GM18873 (cell line): Measurements from ENCODE around the gene TUBD1.
"Not testable (repeated sequence)": the region's sequence is repeated elsewhere in the genome, so short reads cannot be mapped to it uniquely, and the experiment has no call there.

Source experiments
- ATAC-seq: cut with Tn5 transposase; IDR thresholded peaks from one replicate; pipeline ENCODE4 v1.9.1; 2021; ENCODE audit warnings: mild to moderate bottlenecking, moderate library complexity, moderate number of reproducible peaks; ENCODE audit not compliant: unreplicated experiment, low FRiP score

Gene TUBD1, protein sequence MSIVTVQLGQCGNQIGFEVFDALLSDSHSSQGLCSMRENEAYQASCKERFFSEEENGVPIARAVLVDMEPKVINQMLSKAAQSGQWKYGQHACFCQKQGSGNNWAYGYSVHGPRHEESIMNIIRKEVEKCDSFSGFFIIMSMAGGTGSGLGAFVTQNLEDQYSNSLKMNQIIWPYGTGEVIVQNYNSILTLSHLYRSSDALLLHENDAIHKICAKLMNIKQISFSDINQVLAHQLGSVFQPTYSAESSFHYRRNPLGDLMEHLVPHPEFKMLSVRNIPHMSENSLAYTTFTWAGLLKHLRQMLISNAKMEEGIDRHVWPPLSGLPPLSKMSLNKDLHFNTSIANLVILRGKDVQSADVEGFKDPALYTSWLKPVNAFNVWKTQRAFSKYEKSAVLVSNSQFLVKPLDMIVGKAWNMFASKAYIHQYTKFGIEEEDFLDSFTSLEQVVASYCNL

DNA sequence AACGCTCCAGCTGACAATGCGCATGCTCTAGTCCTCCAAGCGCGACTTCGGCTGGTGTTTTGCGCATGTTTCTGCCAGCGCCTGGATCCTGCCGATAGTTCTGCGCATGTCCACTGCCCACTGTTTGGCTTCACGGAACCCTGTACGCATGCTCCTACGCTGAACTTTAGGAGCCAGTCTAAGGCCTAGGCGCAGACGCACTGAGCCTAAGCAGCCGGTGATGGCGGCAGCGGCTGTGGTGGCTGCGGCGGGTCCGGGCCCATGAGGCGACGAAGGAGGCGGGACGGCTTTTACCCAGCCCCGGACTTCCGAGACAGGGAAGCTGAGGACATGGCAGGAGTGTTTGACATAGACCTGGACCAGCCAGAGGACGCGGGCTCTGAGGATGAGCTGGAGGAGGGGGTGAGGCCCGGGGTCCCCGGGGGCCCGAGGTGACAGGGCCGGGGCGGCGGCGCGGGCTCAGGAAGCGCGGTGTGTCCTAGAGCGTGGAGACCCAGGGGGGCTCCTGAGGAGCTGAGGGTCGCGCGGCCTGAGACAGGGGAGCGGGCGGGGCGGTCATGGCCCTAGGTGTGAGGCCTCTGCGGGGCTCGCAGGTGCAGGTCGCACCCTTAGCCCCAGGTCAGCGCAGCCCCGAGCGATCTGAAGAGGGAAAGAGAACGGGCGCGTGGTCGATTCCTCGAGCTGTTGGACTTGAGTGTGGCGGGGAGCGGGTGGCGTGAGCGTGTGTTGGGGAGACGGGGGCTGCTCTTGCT is at the start of gene TUBD1, which contains the start of gene RPS6KB1:
TSS of gene TUBD1 (minus strand) at position 20 of the 752 bp plus-strand sequence. CDS start 1,941 bp downstream, outside the sequence.
TSS of gene RPS6KB1 (plus strand) at position 198 of the 752 bp plus-strand sequence. CDS start at position 262, 64 bp downstream.
- peak; percentile 85 for ATAC-seq

DNA sequence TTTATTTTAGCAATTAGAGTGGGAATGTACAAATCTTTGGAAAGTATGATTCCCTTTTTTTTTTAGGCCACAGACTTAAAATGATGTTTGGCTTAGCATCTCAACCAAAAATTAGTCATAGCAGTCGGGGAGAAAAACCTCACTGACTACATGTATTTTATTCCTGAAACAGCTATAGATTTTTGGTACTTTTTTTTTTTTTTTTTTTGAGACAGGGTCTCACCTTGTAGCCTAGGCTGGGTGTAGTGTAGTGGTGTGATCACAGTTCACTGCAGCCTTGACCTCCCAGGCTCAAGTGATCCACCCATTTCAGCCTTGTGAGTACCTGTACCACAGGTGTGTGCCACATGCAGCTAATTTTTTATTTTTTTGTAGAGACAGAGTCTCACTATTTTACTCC is 48.4 kb upstream of the TUBD1 start:
- ATAC-seq = no peak

DNA sequence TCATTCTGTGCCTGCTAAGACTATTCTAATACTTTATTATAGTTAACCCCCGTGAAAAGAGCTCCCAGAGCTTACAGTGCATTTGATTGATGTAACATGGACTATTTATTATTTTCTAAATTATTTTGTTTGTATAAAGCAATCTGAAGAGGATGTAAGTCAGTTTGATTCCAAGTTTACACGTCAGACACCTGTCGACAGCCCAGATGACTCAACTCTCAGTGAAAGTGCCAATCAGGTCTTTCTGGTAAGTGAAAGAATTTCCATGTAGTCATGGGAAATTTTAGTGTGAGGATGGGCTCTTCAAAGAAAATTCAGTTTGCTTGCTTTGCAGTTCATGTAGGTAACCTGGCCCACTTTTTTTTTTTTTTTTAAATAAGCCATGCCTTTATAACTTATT is 48.0 kb upstream of the TUBD1 start:
- not testable (repeated sequence) for ATAC-seq

DNA sequence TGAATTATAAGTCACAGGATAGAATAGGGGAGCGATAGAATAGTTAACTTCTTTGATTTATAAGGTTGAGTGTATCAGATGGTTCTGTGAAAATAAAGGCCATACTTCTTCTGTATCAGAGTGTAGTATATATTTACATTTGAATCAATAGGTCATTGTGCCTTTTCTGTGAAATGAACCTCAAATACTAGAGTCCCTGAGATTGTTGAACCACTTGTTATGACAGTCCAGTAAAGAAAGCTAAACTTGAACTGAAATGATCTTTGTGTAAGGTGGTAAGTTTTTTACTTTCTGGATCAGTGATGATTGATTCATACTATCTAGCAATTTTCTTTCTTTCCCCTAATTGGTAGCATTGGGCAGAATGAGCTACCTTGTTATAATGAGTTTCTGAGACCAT is 40.6 kb upstream of the TUBD1 start:
- ATAC-seq = not testable (repeated sequence)

DNA sequence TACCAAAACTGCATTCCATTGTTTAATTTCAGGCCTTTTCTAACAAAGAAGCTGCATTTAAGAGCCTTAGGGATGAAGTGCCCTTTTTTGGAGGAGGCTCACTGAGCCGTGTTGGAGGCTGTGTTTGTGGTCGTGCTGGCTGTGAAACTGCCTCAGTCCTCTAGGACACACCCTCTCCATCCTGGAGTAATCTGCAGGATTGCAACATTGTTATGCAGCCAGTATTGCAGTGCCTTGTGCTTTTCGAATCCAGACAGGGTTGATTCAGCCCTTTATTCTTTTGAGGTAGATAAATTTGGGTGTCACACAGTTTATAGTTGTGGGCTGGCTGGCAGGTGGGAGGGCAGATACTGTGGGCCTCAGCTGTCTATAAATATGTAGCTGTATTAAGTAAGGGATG is 38.0 kb upstream of the TUBD1 start:
- not testable (repeated sequence) for ATAC-seq

DNA sequence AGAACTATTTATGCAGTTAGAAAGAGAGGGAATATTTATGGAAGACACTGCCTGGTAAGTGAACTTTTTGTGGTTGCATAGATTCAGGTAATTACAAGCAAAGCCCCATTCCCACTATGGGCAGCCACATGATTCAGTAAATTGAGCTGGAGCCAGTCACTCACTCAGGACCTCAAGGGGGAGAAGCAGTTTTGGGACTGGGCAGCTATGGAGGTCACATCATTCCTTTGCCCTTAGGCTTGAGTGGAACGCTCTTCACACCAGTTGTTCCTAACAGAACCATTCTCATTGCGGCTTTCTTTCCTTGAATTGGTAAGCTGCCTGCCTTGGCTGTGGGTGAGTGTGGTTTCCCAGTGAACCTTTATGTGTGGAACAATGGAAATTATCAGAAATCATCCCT is 37.4 kb upstream of the TUBD1 start:
- ATAC-seq = not testable (repeated sequence)

DNA sequence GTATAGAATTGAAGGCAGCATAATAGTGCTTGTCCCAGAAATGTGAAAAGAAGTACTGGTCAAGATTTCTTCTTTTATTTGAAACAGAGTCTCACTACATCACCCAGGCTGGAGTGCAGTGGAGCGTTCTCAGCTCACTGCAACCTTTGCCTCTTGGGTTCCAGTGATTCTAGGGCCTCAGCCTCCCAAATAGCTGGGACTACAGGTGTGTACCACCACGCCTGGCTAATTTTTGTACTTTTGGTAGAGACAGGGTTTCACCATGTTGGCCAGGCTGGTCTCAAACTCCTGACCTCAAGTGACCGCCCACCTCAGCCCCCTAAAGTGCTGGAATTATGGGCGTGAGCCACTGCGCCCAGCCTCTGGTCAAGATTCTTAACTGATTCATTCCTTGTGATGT is 27.9 kb upstream of the TUBD1 start:
- not testable (repeated sequence) for ATAC-seq

DNA sequence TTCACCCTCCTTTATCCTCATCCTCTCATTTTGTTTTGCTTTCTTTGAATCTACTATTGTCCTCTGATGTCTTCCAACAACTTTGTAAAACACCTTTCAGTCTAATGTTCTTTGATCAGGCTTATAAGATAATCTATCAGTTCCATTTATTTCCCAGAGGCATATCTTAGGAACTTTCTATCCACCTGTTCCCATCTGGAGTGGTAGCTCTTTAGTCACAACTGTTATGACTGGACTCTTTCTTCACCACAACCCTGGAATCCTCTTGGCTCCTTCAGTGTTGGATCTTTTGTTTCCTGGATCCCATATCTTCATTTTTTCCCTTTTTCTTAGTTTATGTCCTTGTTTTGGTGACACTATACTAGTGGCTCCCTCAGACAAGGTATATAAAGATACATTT is 23.7 kb upstream of the TUBD1 start:
- ATAC-seq = no peak

DNA sequence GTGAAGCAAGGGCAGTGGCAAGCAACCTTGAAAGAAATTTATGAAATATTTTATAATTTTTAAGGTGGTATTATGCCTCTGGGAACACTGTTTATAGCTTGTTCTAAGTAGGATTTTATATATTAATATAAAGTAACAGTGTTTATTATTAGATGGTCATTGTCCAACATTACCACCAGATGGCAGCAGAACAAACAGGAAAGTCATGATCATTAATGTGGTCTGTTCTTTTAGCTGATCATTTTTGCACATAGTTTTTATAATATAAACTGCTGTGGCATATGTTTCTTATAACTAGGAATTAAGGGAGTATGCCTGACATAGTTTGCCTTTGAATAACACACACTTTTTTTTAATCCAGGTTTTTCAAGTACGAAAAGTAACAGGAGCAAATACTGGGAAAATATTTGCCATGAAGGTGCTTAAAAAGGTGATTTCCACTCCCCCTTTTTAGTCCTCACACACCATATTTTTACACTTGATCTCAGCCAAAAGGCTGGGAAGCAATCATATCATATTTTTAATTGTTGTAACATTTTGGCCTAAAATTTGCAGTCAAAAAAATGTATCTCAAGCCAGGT is 21.6 kb upstream of the TUBD1 start:
- ATAC-seq = no peak

DNA sequence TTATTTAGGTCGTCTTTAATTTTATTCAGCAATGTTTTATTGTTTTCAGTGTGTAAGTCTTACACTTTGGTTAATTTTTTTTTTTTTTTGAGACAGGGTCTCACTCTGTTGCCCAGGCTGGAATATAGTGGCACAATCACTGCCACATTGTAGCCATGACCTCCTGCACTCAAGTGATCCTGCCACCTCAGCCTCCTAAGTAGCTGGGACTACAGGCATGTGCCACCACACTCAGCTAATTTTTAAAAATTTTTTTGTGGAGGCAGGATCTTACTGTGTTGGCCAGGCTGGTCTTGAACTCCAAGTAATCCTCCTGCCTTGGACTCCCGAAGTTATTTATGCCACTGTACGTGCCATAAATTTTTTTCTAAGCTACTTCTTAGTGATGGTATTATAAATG is 14.7 kb upstream of the TUBD1 start:
- no peak for ATAC-seq

DNA sequence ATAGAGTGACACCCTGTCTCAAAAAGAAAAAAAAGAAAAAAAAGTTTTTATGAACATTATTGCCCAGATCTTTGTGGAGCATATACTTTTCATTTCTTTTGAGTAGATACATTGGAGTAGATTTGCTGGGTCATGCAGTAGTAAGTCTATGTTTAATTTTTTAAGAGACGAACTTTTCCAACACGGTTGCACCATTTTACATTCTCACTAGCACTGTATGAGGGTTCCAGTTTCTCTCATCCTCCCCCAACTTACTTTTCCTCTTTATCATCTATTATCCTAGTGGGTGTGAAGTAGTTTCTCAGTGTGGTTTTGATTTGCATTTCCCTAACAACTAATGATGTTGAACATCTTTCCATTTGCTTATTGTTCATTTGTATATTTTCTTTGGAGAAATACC is 10.7 kb upstream of the TUBD1 start:
- no peak for ATAC-seq

DNA sequence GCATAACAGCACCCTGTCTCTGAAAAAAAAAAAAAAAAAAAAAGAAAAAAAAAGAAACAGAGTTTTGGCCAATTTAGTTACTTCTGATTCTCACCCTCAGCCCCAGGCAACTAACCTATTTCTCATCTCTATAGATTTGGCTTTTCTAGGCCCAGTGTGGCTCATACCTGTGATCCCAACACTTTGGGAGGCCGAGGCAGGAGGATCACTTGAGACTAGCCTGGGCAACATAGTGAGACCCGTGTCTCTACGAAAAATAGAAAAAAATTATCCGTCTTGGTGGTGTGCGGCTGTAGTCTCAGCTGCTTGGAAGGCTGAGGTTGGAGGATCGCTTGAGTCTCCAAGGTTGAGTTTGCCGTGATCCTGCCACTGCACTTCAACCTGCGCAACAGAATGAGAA is 8.9 kb upstream of the TUBD1 start:
- no peak for ATAC-seq

DNA sequence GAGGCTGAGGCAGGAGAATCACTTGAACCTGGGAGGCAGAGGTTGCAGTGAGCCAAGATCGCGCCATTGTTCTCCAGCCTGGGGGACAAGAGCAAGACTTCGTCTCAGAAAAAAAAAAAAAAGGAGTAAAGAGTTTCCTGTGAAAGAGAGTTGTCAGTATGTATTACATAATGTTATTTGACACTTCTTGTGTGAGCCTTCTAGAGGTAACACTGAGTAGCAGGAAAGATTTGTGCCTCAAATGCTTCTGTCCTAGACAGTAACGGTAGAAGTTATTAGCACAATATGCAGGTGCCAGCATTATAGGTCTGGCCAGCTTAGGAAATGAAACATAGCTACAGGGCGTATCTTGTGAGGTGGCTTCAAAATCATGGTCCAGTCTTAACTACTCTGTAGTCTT is 6.4 kb upstream of the TUBD1 start:
- ATAC-seq = no peak

DNA sequence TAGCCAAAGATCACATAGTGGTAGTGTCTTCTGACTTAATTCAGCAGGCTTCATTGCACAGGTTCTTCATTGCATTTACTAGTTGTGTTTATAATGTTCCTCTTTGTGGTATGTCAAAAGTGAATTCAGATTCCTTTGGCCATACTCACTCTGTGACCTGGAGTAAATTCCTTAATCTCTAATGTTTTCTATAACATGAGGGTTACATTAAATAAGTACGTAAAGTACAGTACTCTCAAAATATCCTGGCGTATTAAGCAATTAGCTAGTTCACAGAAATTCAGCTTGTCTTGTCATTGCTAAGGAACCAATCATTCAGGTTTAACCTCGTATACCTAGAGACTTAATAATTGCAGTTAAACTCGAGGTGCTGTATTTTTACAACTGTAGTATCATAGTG is 4.3 kb upstream of the TUBD1 start:
- ATAC-seq = no peak

DNA sequence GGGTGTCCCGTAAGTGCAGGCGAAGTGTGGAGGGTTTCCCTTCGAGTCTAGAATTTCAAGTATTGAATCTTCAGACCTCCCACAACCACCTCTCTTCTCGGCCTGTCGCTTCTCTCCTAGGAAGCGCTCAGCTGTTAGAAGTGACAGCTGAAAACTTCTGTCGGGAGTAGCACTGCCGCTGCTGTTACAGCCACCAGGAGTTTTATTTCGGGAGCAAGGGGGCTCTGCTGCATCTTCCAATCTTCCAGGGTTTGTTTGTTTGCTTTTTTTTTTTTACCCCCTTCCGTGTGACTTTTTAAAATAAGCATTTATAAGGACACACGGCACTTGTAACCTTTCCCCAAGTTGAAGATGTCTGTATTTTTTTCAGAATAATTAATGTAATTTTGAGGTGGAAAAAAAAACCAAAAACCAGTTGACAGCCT is 945 bp upstream of the TUBD1 start:
- no peak for ATAC-seq

DNA sequence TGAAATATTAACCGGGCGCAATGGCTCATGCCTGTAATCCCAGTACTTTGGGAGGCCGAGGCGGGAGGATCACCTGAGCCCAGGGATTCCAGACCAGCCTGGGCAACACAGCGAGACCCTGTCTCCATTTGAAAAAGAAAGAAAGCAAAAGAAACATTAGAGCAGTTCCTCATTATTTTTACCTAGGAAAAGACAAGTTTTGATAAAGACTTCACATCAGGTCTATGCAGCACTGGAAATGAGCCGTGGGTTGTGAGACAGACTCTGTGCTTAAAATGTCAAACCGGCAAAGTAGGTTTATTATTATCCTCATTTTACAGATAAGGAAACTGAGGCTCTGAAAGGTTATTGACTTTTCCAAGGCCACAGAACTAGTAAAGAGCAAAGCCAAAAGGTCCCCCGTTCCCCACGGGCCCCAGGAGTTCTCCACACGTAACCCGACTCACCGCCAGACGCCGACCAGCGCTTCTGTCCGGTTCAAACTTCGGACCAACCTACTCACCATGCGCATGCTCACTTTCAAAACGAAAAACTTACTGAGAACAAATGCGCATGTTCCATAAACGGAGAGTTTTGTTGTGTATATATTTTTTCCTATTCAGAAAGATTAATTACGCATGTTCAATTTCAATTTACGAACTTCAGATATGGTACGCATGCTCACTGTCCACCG is 356 bp downstream of the TUBD1 start:
- no peak for ATAC-seq

DNA sequence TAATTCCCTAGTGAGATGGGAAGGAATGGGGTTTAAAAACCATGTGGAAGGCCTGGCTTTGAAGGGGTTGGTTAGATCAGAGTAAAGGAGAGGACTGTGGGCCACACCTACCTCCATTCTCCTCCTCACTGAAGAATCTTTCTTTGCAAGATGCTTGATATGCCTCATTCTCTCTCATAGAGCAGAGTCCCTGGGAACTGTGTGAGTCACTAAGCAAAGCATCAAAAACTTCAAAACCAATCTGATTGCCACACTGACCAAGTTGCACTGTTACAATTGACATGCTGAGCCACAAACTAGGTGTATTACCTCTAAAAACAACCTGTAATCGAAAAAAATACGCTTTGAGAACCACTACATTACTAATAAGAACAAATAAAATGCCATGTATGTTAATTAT is 2.0 kb downstream of the TUBD1 start:
- ATAC-seq = no peak

DNA sequence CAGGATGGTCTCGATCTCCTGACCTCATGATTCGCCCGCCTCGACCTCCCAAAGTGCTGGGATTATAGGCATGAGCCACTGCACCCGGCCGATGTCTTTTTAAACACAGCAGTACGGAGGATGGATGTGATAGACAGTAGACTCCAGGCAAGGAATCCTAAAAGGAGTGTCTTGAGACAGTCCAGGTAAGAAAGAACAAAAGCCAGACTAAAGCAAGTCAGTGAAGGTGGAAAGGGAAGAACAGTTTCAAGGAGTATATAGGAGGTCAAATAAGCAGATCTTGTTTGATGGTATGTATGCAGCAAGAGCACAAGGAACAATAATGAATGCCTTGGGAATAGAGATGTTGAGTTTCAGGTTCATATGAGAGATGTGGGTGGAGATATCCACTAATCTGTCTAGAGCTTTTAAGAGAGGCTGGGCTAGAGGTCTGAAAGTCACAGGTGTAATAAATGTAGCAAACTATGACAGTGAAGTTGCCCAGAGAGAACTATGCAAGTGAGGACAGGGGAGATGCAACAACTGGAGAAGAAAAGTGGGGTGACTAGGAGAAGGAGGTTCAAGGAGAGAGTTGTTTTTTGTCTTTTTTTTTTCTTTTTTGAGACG is 4.5 kb downstream of the TUBD1 start:
- ATAC-seq = no peak

DNA sequence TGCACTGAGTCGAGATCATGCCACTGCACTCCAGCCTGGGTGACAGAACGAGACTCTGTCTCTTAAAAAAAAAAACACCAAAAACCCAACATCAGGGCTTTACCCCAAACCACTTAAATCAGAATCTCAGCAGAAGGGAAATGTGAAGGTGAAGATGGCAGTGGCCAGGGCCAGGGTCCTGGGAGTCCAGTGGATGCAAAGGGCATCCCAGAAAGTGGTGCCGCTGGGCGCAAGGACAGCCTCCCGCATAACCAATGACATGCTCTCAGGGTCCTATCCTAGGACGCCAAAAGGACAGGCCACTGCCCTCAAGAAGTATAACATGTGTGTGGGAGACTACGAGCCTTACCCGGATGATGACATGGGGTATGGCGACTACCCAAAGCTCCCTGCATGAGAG is 7.9 kb downstream of the TUBD1 start:
- ATAC-seq = no peak

DNA sequence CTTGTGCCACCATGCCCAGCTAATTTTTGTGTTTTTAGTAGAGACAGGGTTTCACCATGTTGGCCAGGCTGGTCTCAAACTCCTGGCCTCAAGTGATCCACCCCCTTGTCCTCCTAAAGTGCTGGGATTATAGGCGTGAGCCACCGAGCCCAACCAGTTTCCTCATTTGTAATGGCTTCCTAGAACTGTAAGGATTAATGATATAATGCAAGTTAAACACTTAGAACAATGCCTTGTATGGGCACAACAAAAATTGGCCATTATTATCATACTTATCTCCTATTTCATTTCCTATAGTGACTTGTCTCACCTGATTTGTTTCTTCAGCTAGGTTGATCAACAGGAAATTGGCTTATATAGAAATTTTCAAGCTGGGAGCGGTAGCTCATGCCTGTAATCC is 14.1 kb downstream of the TUBD1 start:
- ATAC-seq = no peak
